ENCODE data around the gene CRY2.

CRY2 gene

GRCh38 chr11:45919806-45920530 is 72.7 kb downstream of the CRY2 start:
- no peak for DNase-seq

GRCh38 chr11:45920531-45921477 is 73.5 kb downstream of the CRY2 start:
- DNase-seq, result no peak

GRCh38 chr11:45921561-45922424 is 74.5 kb downstream of the CRY2 start:
- DNase-seq, result peak; percentile 47

- DNase-seq, result peak; percentile 46
Observed at GRCh38 chr11:45922425-45923082, 75.3 kb downstream of the CRY2 start, which contains the start of gene LARGE2. LARGE2 (plus strand) TSS chr11:45922656; CDS start chr11:45922883, 227 bp downstream.

GRCh38 chr11:45924036-45924915 is 77.0 kb downstream of the CRY2 start:
- no peak for DNase-seq

- no peak for DNase-seq
Observed at GRCh38 chr11:45924927-45925326, 77.7 kb downstream of the CRY2 start.

- no peak for DNase-seq
Observed at GRCh38 chr11:45925550-45925949, 78.3 kb downstream of the CRY2 start.

- DNase-seq, result no peak
Observed at GRCh38 chr11:45926001-45926401, 78.7 kb downstream of the CRY2 start.

GRCh38 chr11:45926536-45927331 is 79.5 kb downstream of the CRY2 start:
- DNase-seq, result no peak

- DNase-seq, result no peak
Observed at GRCh38 chr11:45927332-45927683, 80.0 kb downstream of the CRY2 start.

GRCh38 chr11:45927684-45928413 is 80.6 kb downstream of the CRY2 start:
- DNase-seq, result no peak

GRCh38 chr11:45928535-45929215 is 81.4 kb downstream of the CRY2 start:
- no peak for DNase-seq

GRCh38 chr11:45929486-45930030 is 82.3 kb downstream of the CRY2 start:
- DNase-seq, result no peak

- DNase-seq, result peak; percentile 56
Observed at GRCh38 chr11:45930031-45930794, 82.9 kb downstream of the CRY2 start.

GRCh38 chr11:45930951-45931570 is 83.8 kb downstream of the CRY2 start:
- DNase-seq, result no peak

- no peak for DNase-seq
Observed at GRCh38 chr11:45931739-45932138, 84.5 kb downstream of the CRY2 start.

- no peak for DNase-seq
Observed at GRCh38 chr11:45932217-45932616, 84.9 kb downstream of the CRY2 start.
